HG02763 (cell line): ENCODE results near the gene RPS8.
"Not testable (repeated sequence)": the region's sequence is repeated elsewhere in the genome, so short reads cannot be mapped to it uniquely, and the experiment has no call there.

Experiments
- ATAC-seq: cut with Tn5 transposase; IDR thresholded peaks from one replicate; pipeline ENCODE4 v1.9.1; 2021; ENCODE audit warnings: mild to moderate bottlenecking, moderate library complexity; ENCODE audit not compliant: unreplicated experiment

The RPS8 gene

GRCh38 chr1:44780583-44781121 lies 5.3 kb downstream of the RPS8 start:
- ATAC-seq: no peak

- no peak for ATAC-seq
Observed at GRCh38 chr1:44783697-44784093, 8.4 kb downstream of the RPS8 start.

- no peak for ATAC-seq
Observed at GRCh38 chr1:44784094-44785028, 9.0 kb downstream of the RPS8 start.

- ATAC-seq: no peak
Observed at GRCh38 chr1:44785029-44785380, 9.7 kb downstream of the RPS8 start.

- no peak for ATAC-seq
Observed at GRCh38 chr1:44785501-44786137, 10.3 kb downstream of the RPS8 start.

- ATAC-seq: peak; percentile 48
Observed at GRCh38 chr1:44786138-44786840, 10.9 kb downstream of the RPS8 start.

GRCh38 chr1:44786841-44787426 lies 11.6 kb downstream of the RPS8 start:
- ATAC-seq: no peak

- ATAC-seq: no peak
Observed at GRCh38 chr1:44787506-44787905, 12.2 kb downstream of the RPS8 start.

GRCh38 chr1:44788120-44788860 lies 12.9 kb downstream of the RPS8 start, which contains the start of gene BEST4:
TSS of gene BEST4 (minus strand) at chr1:44788170. CDS start at chr1:44787705, 465 bp downstream.
- ATAC-seq: no peak

- no peak for ATAC-seq
Observed at GRCh38 chr1:44790968-44791801, 15.8 kb downstream of the RPS8 start.

GRCh38 chr1:44792736-44793502 lies 17.6 kb downstream of the RPS8 start:
- ATAC-seq: no peak

- not testable (repeated sequence) for ATAC-seq
Observed at GRCh38 chr1:44797886-44798285, 22.5 kb downstream of the RPS8 start.

- ATAC-seq: no peak
Observed at GRCh38 chr1:44798481-44799365, 23.4 kb downstream of the RPS8 start.

GRCh38 chr1:44799770-44800584 lies 24.6 kb downstream of the RPS8 start, which contains the start of gene PLK3:
TSS of gene PLK3 (plus strand) at chr1:44800377. CDS start at chr1:44800464, 87 bp downstream.
- peak; percentile 87 for ATAC-seq

- ATAC-seq: no peak
Observed at GRCh38 chr1:44801491-44802305, 26.4 kb downstream of the RPS8 start.
